Measurements from ENCODE around the gene LTBP3. TPM values are rescaled to one million over a fixed set of nuclear protein-coding genes. Genes with fewer than 3 reads are reported as not detected.
A peak's percentile ranks its signal among the peaks of the same experiment; 100 is the strongest.

The LTBP3 gene
- total and polyA plus RNA-seq, 2 donors (not counting 1 experiment from before 2014, with no cell fraction given) = 37.3 to 40.4 TPM

- DNase-seq (ENCODE audit: low read depth in 2 of 2) = no peak
- Histone ChIP-seq H3K4me3 (replicated peaks in 1 of 4; ENCODE audit: control extremely low read depth in 1 of 4, insufficient read depth in 1 of 4, low read depth in 3 of 4, low read length in 4 of 4) (peak overlapping the region in 3 of 4 experiments; percentile 63 to 89 (median 64)), H3K36me3 (ENCODE audit: control insufficient read depth, insufficient read depth, low read length) (peaks cover 1% of the 10 kb centered on the region), H3K4me2 (ENCODE audit: extremely low read depth, insufficient read depth, low read length) (peak overlapping the region; percentile 90), H3K4me1 (ENCODE audit: control insufficient read depth, extremely low read depth, insufficient read depth, low read length) (peaks cover 37% of the 10 kb centered on the region), H3K27ac (ENCODE audit: insufficient read depth, low read length) (no peak overlapping the region), H2AFZ (ENCODE audit: low read length) (no peak overlapping the region), H3K9ac (ENCODE audit: insufficient read depth, low read length) (no peak overlapping the region), H3K27me3 (ENCODE audit: control insufficient read depth, insufficient read depth, low read length) (no peaks in the 10 kb centered on the region), H3K79me2 (ENCODE audit: control insufficient read depth, insufficient read depth, low read length) (peaks cover 40% of the 10 kb centered on the region), H4K20me1 (ENCODE audit: control insufficient read depth, extremely low read depth, insufficient read depth, low read length) (no peaks in the 10 kb centered on the region), H3K9me3 (ENCODE audit: control insufficient read depth, insufficient read depth, low read depth, low read length) (no peaks in the 10 kb centered on the region)
- TF ChIP-seq EZH2 (IDR thresholded peaks at IDR 0.05; ENCODE audit: low read length, missing control alignments) (no peak), CTCF (conservative IDR thresholded peaks at IDR 0.05 in 1 of 2, IDR thresholded peaks at IDR 0.05 in 1 of 2; ENCODE audit: low read depth in 1 of 2, low read length in 2 of 2) (no peak)
These were observed 13.3 kb upstream of the LTBP3 start for GRCh38 chr11:65571420-65571819.

GRCh38 chr11:65569973-65570918 is 12.1 kb upstream of the LTBP3 start, which contains the start of gene ZNRD2:
TSS of gene ZNRD2 (plus strand) at chr11:65570477. CDS start at chr11:65570492, 15 bp downstream.
- Histone ChIP-seq H3K79me2 (ENCODE audit: control insufficient read depth, insufficient read depth, low read length) (peaks cover 37% of the 10 kb centered on the region), H3K36me3 (ENCODE audit: control insufficient read depth, insufficient read depth, low read length) (peaks cover 1% of the 10 kb centered on the region), H3K27ac (ENCODE audit: insufficient read depth, low read length) (peak within 1 kb of the TSS; percentile 92), H4K20me1 (ENCODE audit: control insufficient read depth, extremely low read depth, insufficient read depth, low read length) (no peaks in the 10 kb centered on the region), H3K4me2 (ENCODE audit: extremely low read depth, insufficient read depth, low read length) (peak within 1 kb of the TSS; percentile 90), H3K4me1 (ENCODE audit: control insufficient read depth, extremely low read depth, insufficient read depth, low read length) (peaks cover 35% of the 10 kb centered on the region), H2AFZ (ENCODE audit: low read length) (peak within 1 kb of the TSS; percentile 90), H3K9me3 (ENCODE audit: control insufficient read depth, insufficient read depth, low read depth, low read length) (no peaks in the 10 kb centered on the region), H3K27me3 (ENCODE audit: control insufficient read depth, insufficient read depth, low read length) (no peaks in the 10 kb centered on the region), H3K9ac (ENCODE audit: insufficient read depth, low read length) (peak within 1 kb of the TSS; percentile 57), H3K4me3 (replicated peaks in 1 of 4; ENCODE audit: control extremely low read depth in 1 of 4, insufficient read depth in 1 of 4, low read depth in 3 of 4, low read length in 4 of 4) (peak within 1 kb of the TSS; percentile 61 to 89 (median 64))
- DNase-seq (ENCODE audit: low read depth in 2 of 2) = peak; percentile 99
- no peak for TF ChIP-seq EZH2 (IDR thresholded peaks at IDR 0.05; ENCODE audit: low read length, missing control alignments)
- TF ChIP-seq CTCF (conservative IDR thresholded peaks at IDR 0.05 in 1 of 2, IDR thresholded peaks at IDR 0.05 in 1 of 2; ENCODE audit: low read depth in 1 of 2, low read length in 2 of 2) = peak; percentile 13 to 48

GRCh38 chr11:65569164-65569972 is 11.2 kb upstream of the LTBP3 start:
- Histone ChIP-seq H3K27ac (ENCODE audit: insufficient read depth, low read length) (peak overlapping the region; percentile 92), H3K9ac (ENCODE audit: insufficient read depth, low read length) (peak overlapping the region; percentile 57), H3K4me3 (replicated peaks in 1 of 4; ENCODE audit: control extremely low read depth in 1 of 4, insufficient read depth in 1 of 4, low read depth in 3 of 4, low read length in 4 of 4) (peak overlapping the region; percentile 61 to 89 (median 64)), H4K20me1 (ENCODE audit: control insufficient read depth, extremely low read depth, insufficient read depth, low read length) (no peaks in the 10 kb centered on the region), H3K36me3 (ENCODE audit: control insufficient read depth, insufficient read depth, low read length) (peaks cover 1% of the 10 kb centered on the region), H3K4me1 (ENCODE audit: control insufficient read depth, extremely low read depth, insufficient read depth, low read length) (peaks cover 30% of the 10 kb centered on the region), H3K4me2 (ENCODE audit: extremely low read depth, insufficient read depth, low read length) (peak overlapping the region; percentile 67), H3K79me2 (ENCODE audit: control insufficient read depth, insufficient read depth, low read length) (peaks cover 37% of the 10 kb centered on the region), H3K9me3 (ENCODE audit: control insufficient read depth, insufficient read depth, low read depth, low read length) (no peaks in the 10 kb centered on the region), H3K27me3 (ENCODE audit: control insufficient read depth, insufficient read depth, low read length) (no peaks in the 10 kb centered on the region), H2AFZ (ENCODE audit: low read length) (peak overlapping the region; percentile 90)
- DNase-seq (ENCODE audit: low read depth in 2 of 2) = no peak
- no peak for TF ChIP-seq CTCF (conservative IDR thresholded peaks at IDR 0.05 in 1 of 2, IDR thresholded peaks at IDR 0.05 in 1 of 2; ENCODE audit: low read depth in 1 of 2, low read length in 2 of 2)
- TF ChIP-seq EZH2 (IDR thresholded peaks at IDR 0.05; ENCODE audit: low read length, missing control alignments) = no peak
